ENCODE measurements around the gene FRY.

- TF ChIP-seq CTCF (CRISPR knock-in tag; IDR thresholded peaks at IDR 0.05), result no peak
- TF ChIP-seq ATF4 (CRISPR knock-in tag; IDR thresholded peaks at IDR 0.05), result no peak
- no peak for TF ChIP-seq FOXA1 (IDR thresholded peaks at IDR 0.05)
- no peak for TF ChIP-seq FOXA1 (CRISPR knock-in tag; IDR thresholded peaks at IDR 0.05)
- no peak for TF ChIP-seq ZC3H4 (CRISPR knock-in tag; IDR thresholded peaks at IDR 0.05; ENCODE audit: borderline replicate concordance)
- no peak for TF ChIP-seq ZNF142 (CRISPR knock-in tag; IDR thresholded peaks at IDR 0.05)
Measured at GRCh38 chr13:32210101-32210500, 178.5 kb downstream of the FRY start.

Data from HepG2 (cell line).